ENCODE data around the gene MSX1. TPM values are rescaled to one million over a fixed set of nuclear protein-coding genes. Genes with fewer than 3 reads are reported as not detected.

The MSX1 gene
- total and polyA plus RNA-seq, 2 donors (not counting 3 experiments of a cell fraction or from before 2014, with no cell fraction given): 5.0 to 6.2 TPM

- no peak overlapping the region for H2AFZ ChIP-seq (ENCODE audit: low read depth, low read length)
- CTCF ChIA-PET: no interaction called here
Measured at GRCh38 chr4:4874254-4874653, 14.8 kb downstream of the MSX1 start.

More at GRCh38 chr4:4874254-4874653, 14.8 kb downstream of the MSX1 start:
- Histone ChIP-seq H3K27ac (ENCODE audit: insufficient read depth, low read depth, low read length) (no peak overlapping the region), H3K27me3 (ENCODE audit: control insufficient read depth in 2 of 2, insufficient read depth in 2 of 2, low read length in 2 of 2) (peaks cover 50 to 53% of the 10 kb centered on the region in 2 experiments), H3K4me1 (ENCODE audit: control insufficient read depth, extremely low read depth, insufficient read depth, low read length) (no peaks in the 10 kb centered on the region), H3K79me2 (ENCODE audit: control insufficient read depth, insufficient read depth, low read length) (no peaks in the 10 kb centered on the region), H3K9me1 (replicated peaks; ENCODE audit: control insufficient read depth, extremely low read depth, insufficient read depth, low read length) (no peaks in the 10 kb centered on the region), H3K36me3 (ENCODE audit: control insufficient read depth in 2 of 2, extremely low read depth in 1 of 2, insufficient read depth in 2 of 2, low read length in 2 of 2) (no peaks in the 10 kb centered on the region), H3K4me2 (ENCODE audit: insufficient read depth, low read length) (no peak overlapping the region), H3K9ac (replicated peaks; ENCODE audit: extremely low read depth, insufficient read depth, low read length) (no peak overlapping the region), H3K9me3 (replicated peaks; ENCODE audit: control insufficient read depth, insufficient read depth, low read length) (no peaks in the 10 kb centered on the region), H4K20me1 (replicated peaks; ENCODE audit: control insufficient read depth, extremely low read depth, insufficient read depth, low read length) (no peaks in the 10 kb centered on the region), H3K4me3 (replicated peaks in 1 of 3; ENCODE audit: insufficient read depth in 1 of 3, low read depth in 1 of 3, low read length in 3 of 3) (no peak overlapping the region)
- DNase-seq (ENCODE audit: low read depth, low spot score): no peak
- POLR2A ChIA-PET: no interaction called here
- no TSS peak for BruUV-seq (replicated peaks)
- no peak for TF ChIP-seq GATA2 (IDR thresholded peaks at IDR 0.05; ENCODE audit: insufficient read depth, insufficient read length, low read depth, low read length)
- TF ChIP-seq JUN (IDR thresholded peaks at IDR 0.05; ENCODE audit: borderline replicate concordance, insufficient read depth, insufficient read length, low read depth): no peak
- no peak for TF ChIP-seq MYC (IDR thresholded peaks at IDR 0.05; ENCODE audit: low read depth, low read length)
- TF ChIP-seq FOS (IDR thresholded peaks at IDR 0.05; ENCODE audit: borderline replicate concordance, insufficient read depth, low read length): no peak
- no peak for TF ChIP-seq CTCF (IDR thresholded peaks at IDR 0.05; ENCODE audit: extremely low read depth in 1 of 2, insufficient read depth in 1 of 2, low read depth in 1 of 2, low read length in 2 of 2)
- TF ChIP-seq MAX (IDR thresholded peaks at IDR 0.05; ENCODE audit: insufficient read depth, insufficient read length): no peak
- no peak for TF ChIP-seq POLR2AphosphoS5 (IDR thresholded peaks at IDR 0.05; ENCODE audit: insufficient read depth, low read depth, low read length)
- TF ChIP-seq EZH2 (IDR thresholded peaks at IDR 0.05; ENCODE audit: borderline replicate concordance, low read depth, low read length, severe bottlenecking): no peak
- dilution Hi-C loops (cut with MboI; ENCODE audit: extremely low pct_ligation_motif_present, low sequenced_read_pairs): no loop called here
- no peak for FAIRE-seq
- intact Hi-C loops (cut with micrococcal nuclease): no loop called here
